ENCODE measurements around the gene RTP3. TPM values are rescaled to one million over a fixed set of nuclear protein-coding genes. Genes with fewer than 3 reads are reported as not detected.

RTP3 gene
- total RNA-seq, 4 donors from 2014 or later: not detected

GRCh38 chr3:46472736-46473135, 25.0 kb upstream of the RTP3 start:
- H3K4me1 ChIP-seq: peaks cover 13 to 39% of the 10 kb centered on the region in 2 donors
- no peak overlapping the region for H3K4me3 ChIP-seq (replicated peaks in 1 of 3)
- no peak for TF ChIP-seq POLR2A (IDR thresholded peaks at IDR 0.05)
- no peak for TF ChIP-seq CTCF (IDR thresholded peaks at IDR 0.05)
- H3K36me3 ChIP-seq: no peaks in the 10 kb centered on the region
- no peak for DNase-seq
- H3K27ac ChIP-seq: no peak overlapping the region
- 93 to 94% methylated on average over 2 of the region's 2 CpGs for WGBS, 2 donors
- no peaks in the 10 kb centered on the region for H3K27me3 ChIP-seq
- intact Hi-C loops (cut with DNase I): no loop called here
- H3K9me3 ChIP-seq: no peaks in the 10 kb centered on the region

- H3K27ac ChIP-seq: no peak overlapping the region
- DNase-seq: no peak
- TF ChIP-seq CTCF (IDR thresholded peaks at IDR 0.05) (no peak), POLR2A (IDR thresholded peaks at IDR 0.05) (no peak)
- H3K9me3 ChIP-seq: no peaks in the 10 kb centered on the region
- H3K4me1 ChIP-seq: peaks cover 0 to 1% of the 10 kb centered on the region in 2 donors
- intact Hi-C loops (cut with DNase I): no loop called here
- no peaks in the 10 kb centered on the region for H3K27me3 ChIP-seq
- 88 to 89% methylated on average over 4 of the region's 4 CpGs for WGBS, 2 donors
- no peak overlapping the region for H3K4me3 ChIP-seq (replicated peaks in 1 of 3)
- H3K36me3 ChIP-seq: no peaks in the 10 kb centered on the region
Measured at GRCh38 chr3:46477145-46477544, 20.6 kb upstream of the RTP3 start.

DNA sequence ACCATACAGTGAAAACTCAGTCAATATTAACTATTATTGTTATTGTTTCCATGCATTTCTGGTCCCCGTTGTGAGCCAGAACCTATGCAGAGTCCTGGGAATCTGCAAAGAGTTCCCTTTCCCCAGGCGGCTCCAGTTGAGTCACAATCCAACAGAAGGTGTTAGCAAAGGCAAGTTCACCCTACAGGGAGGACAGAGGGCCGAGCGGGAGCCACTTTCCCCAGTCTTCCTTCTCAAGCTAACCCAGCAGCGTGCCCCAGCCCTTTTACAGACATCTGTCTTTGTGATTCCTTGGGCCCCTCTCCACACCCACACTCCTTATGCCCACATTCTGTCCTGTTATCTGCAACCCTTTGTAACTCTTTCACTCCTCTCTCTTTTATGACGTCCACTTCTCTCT, 20.0 kb upstream of the RTP3 start:
- no peaks in the 10 kb centered on the region for H3K36me3 ChIP-seq
- no peak overlapping the region for H3K27ac ChIP-seq
- H3K9me3 ChIP-seq: no peaks in the 10 kb centered on the region
- WGBS, 2 donors: 82 to 85% methylated on average over 6 of the region's 6 CpGs
- no peaks in the 10 kb centered on the region for H3K4me1 ChIP-seq
- no peak for TF ChIP-seq POLR2A (IDR thresholded peaks at IDR 0.05)
- TF ChIP-seq CTCF (IDR thresholded peaks at IDR 0.05): no peak
- H3K27me3 ChIP-seq: no peaks in the 10 kb centered on the region
- H3K4me3 ChIP-seq (replicated peaks in 1 of 3): no peak overlapping the region
- DNase-seq: no peak
- intact Hi-C loops (cut with DNase I): no loop called here

GRCh38 chr3:46478341-46478740, 19.4 kb upstream of the RTP3 start:
- H3K4me1 ChIP-seq: peaks cover 0 to 3% of the 10 kb centered on the region in 2 donors
- no peak overlapping the region for H3K4me3 ChIP-seq (replicated peaks in 1 of 3)
- intact Hi-C loops (cut with DNase I): no loop called here
- DNase-seq: no peak
- H3K27me3 ChIP-seq: no peaks in the 10 kb centered on the region
- H3K36me3 ChIP-seq: no peaks in the 10 kb centered on the region
- no peak overlapping the region for H3K27ac ChIP-seq
- TF ChIP-seq CTCF (IDR thresholded peaks at IDR 0.05) (no peak), POLR2A (IDR thresholded peaks at IDR 0.05) (no peak)
- no peaks in the 10 kb centered on the region for H3K9me3 ChIP-seq
- WGBS, 2 donors: 90% methylated on average over 5 of the region's 5 CpGs

DNA sequence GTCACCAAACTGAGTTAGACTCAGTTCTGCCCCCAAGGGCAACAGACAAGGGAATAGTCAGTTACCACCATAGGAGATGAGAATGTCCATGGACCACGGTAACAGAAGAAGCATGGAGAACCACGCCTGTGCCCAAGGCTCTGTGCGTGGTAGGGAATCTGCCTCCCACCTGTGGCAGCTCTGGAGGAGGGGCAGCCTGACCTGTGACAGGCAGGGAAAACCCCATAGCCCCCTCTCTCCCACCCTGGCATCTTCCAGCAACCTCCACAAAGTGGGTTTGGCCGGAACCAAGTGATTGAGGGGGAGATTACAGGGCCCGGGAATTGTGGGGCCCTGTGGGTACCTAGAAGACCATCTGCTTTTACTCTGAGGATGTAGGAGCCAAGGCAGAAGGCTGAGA, 18.8 kb upstream of the RTP3 start:
- WGBS, 2 donors: 85 to 95% methylated on average over 5 of the region's 5 CpGs
- intact Hi-C loops (cut with DNase I): no loop called here

More for the DNA sequence above, 18.8 kb upstream of the RTP3 start:
- Histone ChIP-seq H3K27ac (no peak overlapping the region), H3K9me3 (no peaks in the 10 kb centered on the region), H3K4me3 (replicated peaks in 1 of 3) (no peak overlapping the region), H3K4me1 (peaks cover 6 to 9% of the 10 kb centered on the region in 2 donors), H3K27me3 (no peaks in the 10 kb centered on the region), H3K36me3 (no peaks in the 10 kb centered on the region)
- no peak for DNase-seq
- TF ChIP-seq POLR2A (IDR thresholded peaks at IDR 0.05) (no peak), CTCF (IDR thresholded peaks at IDR 0.05) (no peak)

All from thyroid gland (tissue), 4 donors.